Measurements from ENCODE around the gene SAYSD1.

SAYSD1 gene

DNA sequence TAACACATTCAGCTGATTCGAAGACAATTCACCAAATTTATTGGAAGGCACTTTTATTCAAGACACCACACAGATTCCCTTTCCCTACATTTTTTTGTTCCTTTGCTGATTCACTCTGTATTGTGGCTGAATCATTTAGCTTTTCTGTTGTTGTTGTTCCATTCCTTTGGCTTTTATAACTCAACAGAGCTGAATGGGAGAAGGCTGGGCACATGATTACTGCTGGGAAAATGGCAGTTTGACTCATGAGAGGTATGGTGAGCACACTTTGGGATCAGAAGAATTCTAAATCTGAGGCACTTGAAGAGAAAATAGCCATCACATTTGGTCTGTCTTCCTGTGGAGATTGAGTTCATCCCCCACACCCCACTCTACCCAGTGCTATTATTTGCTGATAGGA is 15.7 kb upstream of the SAYSD1 start:
- no peak for TF ChIP-seq CTCF (conservative IDR thresholded peaks at IDR 0.05; ENCODE audit: low read depth, low read length)
- H3K4me3 ChIP-seq (ENCODE audit: low read depth, low read length): no peak overlapping the region
- DNase-seq (ENCODE audit: low read depth): no peak

DNA sequence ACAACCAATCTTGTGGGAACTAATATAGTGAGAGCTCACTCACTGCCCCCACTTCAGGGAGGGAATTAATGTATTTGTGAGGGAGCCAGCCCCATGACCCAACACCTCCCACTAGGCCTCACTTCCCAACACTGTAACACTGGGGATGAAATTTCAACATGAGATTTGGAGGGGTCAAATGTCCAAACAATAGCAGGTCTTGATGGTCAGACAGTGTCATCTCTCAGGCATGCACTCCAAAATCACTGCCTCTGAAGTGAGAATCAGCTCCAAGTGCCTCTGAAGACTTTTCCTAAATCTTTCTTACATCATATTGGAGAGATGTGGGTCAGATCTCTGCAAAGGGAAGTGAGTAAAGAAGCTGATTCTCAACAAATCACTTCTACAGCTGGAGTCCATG is 13.8 kb upstream of the SAYSD1 start:
- TF ChIP-seq CTCF (conservative IDR thresholded peaks at IDR 0.05; ENCODE audit: low read depth, low read length): no peak
- DNase-seq (ENCODE audit: low read depth): no peak
- no peak overlapping the region for H3K4me3 ChIP-seq (ENCODE audit: low read depth, low read length)

- no peak overlapping the region for H3K4me3 ChIP-seq (ENCODE audit: low read depth, low read length)
- TF ChIP-seq CTCF (conservative IDR thresholded peaks at IDR 0.05; ENCODE audit: low read depth, low read length): no peak
- DNase-seq (ENCODE audit: low read depth): peak; percentile 3
Observed at GRCh38 chr6:39128106-39128505, 13.1 kb upstream of the SAYSD1 start.

- no peak for DNase-seq (ENCODE audit: low read depth)
Observed at GRCh38 chr6:39124114-39124513, 9.1 kb upstream of the SAYSD1 start.

DNA sequence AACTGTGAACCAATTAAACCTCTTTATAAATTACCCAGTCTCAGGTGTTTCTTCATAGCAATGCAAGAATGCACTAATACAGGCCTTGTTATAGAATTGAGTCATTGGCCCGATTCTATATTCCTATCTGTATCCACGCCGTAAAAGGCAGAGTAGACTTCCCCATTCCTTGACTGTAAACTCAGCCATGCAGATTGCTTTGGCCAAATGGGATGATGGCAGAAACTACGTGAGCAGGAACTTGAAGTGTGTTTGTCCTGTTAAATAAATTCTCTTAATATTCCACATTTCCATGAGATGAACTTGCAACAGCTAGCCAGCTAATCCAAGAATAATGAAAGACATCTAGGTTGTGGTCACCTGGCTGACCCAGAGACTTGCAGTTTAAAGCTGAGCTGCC is 3.9 kb upstream of the SAYSD1 start:
- H3K4me3 ChIP-seq (ENCODE audit: low read depth, low read length): no peak overlapping the region
- no peak for TF ChIP-seq CTCF (conservative IDR thresholded peaks at IDR 0.05; ENCODE audit: low read depth, low read length)
- no peak for DNase-seq (ENCODE audit: low read depth)

More at GRCh38 chr6:39124114-39124513, 9.1 kb upstream of the SAYSD1 start:
- no peak for TF ChIP-seq CTCF (conservative IDR thresholded peaks at IDR 0.05; ENCODE audit: low read depth, low read length)
- H3K4me3 ChIP-seq (ENCODE audit: low read depth, low read length): no peak overlapping the region

GRCh38 chr6:39114388-39114703 is 640 bp downstream of the SAYSD1 start:
- peak overlapping the region; percentile 84 for H3K4me3 ChIP-seq (ENCODE audit: low read depth, low read length)
- no peak for TF ChIP-seq CTCF (conservative IDR thresholded peaks at IDR 0.05; ENCODE audit: low read depth, low read length)

DNA sequence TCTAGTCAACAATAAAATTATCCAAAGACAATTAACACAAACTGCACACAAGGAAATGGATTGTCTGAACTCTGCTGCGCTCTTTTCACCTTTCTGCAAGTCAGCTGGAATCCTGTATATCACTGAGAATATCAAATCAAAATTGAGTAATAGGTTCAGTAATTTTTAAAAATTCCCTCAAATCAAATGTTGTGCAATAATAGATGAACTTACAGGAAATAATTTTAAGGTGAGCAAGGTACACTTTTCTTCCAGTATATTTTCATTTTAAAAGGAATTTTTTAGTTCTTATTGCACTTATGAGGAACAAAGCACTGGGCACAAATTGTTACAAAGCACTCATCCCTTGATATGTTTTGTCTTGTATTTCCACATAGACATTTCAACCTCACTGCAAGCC is 1.2 kb downstream of the SAYSD1 start:
- TF ChIP-seq CTCF (conservative IDR thresholded peaks at IDR 0.05; ENCODE audit: low read depth, low read length): no peak
- H3K4me3 ChIP-seq (ENCODE audit: low read depth, low read length): no peak overlapping the region
- no peak for DNase-seq (ENCODE audit: low read depth)

More at GRCh38 chr6:39114388-39114703, 640 bp downstream of the SAYSD1 start:
- no peak for DNase-seq (ENCODE audit: low read depth)

All from choroid plexus epithelial cell (primary cell).